AG04450 (cell line): Measurements from ENCODE around the gene SLC66A2. TPM values are rescaled to one million over a fixed set of nuclear protein-coding genes. Genes with fewer than 3 reads are reported as not detected.

Source experiments
- CTCF ChIA-PET: fragments of 300-600, 350-600 bp; formaldehyde crosslinking; extraction: SDS; loops from one replicate; lab custom pipeline; 2022; ENCODE audit warnings: antibody characterized with exemption, inconsistent platforms; lab: Charles Lee
- POLR2A ChIA-PET: fragments of 350-600 bp; formaldehyde crosslinking; extraction: SDS; loops from one replicate; lab custom pipeline; 2021; ENCODE audit warnings: antibody characterized with exemption, inconsistent platforms; lab: Yijun Ruan, JAX
- DNase-seq: peaks from one replicate; pipeline ENCODE4 v3.0.0-alpha.2; 2011; ENCODE audit warnings: low read depth, low spot score
- H3K27ac ChIP-seq: one replicate; pipeline ENCODE4 v1.5.1; 2012; ENCODE audit warnings: low read depth, low read length, control low read depth
- H3K27me3 ChIP-seq: one replicate; pipeline ENCODE4 v1.6.0; 2012; ENCODE audit warnings: low read length; ENCODE audit not compliant: control insufficient read depth, insufficient read depth
- H3K4me3 ChIP-seq: 2 replicates; pipeline ENCODE4 v1.5.1; 2011; ENCODE audit warnings: mild to moderate bottlenecking, low read depth, low read length, control low read depth
- H3K9me3 ChIP-seq: 2 replicates; pipeline ENCODE4 v1.5.1; 2012; ENCODE audit warnings: low read length; ENCODE audit not compliant: control insufficient read depth, insufficient read depth
- polyA plus RNA-seq: library from polyadenylated mRNA; depleted of rRNA; stranded (reverse); fragments of >200 nt; gene quantifications from 2 replicates; pipeline ENCODE4 v1.2.3, GENCODE V29; 2011
- TF ChIP-seq, protein P1 (sequence below): IDR thresholded peaks from 2 replicates; pipeline ENCODE4 v1.5.1; 2011; ENCODE audit warnings: low read depth, low read length, control low read depth, inconsistent platforms

SLC66A2 gene
- polyA plus RNA-seq, 1 experiment = 13.9 TPM

DNA sequence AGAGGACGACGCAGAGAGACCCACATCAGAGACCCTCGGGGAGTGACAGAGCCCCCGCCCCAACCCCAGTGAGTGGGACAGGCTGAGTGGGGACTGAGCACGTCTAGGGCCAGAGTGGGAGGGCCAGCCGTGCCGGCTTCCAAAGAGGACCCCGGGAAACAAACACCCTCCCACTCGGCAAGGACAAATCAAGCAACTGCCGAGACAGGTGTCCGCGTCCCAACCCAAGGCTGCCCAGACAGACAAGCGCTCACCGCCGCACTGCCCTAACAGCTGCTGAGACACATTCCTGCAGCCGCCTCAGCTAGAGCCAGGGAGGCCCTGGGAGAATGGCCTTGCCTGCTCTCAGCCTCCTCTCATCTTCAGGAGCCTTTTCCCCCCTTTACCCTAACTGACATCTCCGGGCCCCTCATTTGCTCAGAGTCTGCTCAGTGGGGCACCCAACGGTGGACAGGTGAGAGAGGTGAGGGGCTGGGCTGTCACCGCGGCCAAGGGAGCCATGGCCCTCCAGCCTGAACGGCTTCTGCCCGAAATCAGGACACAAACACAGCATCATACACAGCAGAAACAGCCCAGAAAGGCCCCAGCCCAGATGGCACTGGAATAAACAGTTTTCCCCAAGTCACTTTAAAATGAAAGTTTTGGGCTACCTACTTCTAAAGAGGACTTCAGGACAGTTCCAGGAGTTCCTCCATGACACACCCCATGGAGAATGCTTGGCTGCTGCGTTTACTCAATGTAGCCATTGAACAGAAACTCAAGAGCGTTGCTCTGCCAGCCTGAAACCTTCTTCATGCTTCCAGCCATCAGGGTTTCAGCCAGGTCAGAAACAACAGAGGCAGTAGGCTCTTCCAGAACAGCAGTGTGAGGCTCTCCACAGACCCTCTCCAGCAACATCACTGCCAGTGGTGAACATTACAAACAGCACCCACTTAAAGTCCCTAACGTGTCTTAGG, 23.6 kb downstream of the SLC66A2 start:
- TF ChIP-seq, protein P1, sequence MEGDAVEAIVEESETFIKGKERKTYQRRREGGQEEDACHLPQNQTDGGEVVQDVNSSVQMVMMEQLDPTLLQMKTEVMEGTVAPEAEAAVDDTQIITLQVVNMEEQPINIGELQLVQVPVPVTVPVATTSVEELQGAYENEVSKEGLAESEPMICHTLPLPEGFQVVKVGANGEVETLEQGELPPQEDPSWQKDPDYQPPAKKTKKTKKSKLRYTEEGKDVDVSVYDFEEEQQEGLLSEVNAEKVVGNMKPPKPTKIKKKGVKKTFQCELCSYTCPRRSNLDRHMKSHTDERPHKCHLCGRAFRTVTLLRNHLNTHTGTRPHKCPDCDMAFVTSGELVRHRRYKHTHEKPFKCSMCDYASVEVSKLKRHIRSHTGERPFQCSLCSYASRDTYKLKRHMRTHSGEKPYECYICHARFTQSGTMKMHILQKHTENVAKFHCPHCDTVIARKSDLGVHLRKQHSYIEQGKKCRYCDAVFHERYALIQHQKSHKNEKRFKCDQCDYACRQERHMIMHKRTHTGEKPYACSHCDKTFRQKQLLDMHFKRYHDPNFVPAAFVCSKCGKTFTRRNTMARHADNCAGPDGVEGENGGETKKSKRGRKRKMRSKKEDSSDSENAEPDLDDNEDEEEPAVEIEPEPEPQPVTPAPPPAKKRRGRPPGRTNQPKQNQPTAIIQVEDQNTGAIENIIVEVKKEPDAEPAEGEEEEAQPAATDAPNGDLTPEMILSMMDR = no peak
- no peak for DNase-seq
- Histone ChIP-seq H3K27ac (no peak overlapping the region), H3K9me3 (peaks cover 35% of the 10 kb centered on the region), H3K27me3 (no peaks in the 10 kb centered on the region), H3K4me3 (no peak overlapping the region)
- ChIA-PET POLR2A (no interaction called here), CTCF (no interaction called here)

GRCh38 chr18:79926715-79927606, 24.5 kb downstream of the SLC66A2 start:
- POLR2A ChIA-PET = no interaction called here
- H3K27ac ChIP-seq = no peak overlapping the region
- TF ChIP-seq, protein P1 = no peak
- DNase-seq = no peak
- no peaks in the 10 kb centered on the region for H3K27me3 ChIP-seq
- CTCF ChIA-PET = interaction anchor here (0.7 kb wide), 1 partner anchor 26 kb away, joined by 3 read pairs; no protein-coding TSS in a partner anchor
- peaks cover 39% of the 10 kb centered on the region for H3K9me3 ChIP-seq
- no peak overlapping the region for H3K4me3 ChIP-seq

DNA sequence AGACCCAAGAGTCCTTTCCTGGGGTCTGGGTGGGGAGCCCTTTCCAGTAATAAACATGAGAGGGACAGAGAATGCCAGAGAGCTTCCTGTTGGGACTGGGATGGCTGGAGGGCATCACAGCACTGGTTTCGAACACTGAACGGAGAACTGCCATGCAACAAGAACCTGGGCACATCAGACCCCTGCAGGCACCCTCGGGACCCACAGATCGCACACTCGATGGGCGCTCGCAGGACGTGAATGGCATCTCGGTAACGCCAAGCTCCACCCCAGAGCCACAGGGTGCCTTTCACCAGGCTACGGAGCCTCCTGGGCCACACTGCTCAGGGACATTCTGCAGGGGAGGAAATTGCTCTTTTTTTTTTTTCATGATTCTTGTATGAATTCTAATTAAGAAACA, 25.1 kb downstream of the SLC66A2 start:
- Histone ChIP-seq H3K27ac (no peak overlapping the region), H3K4me3 (no peak overlapping the region), H3K9me3 (peaks cover 39% of the 10 kb centered on the region), H3K27me3 (no peaks in the 10 kb centered on the region)
- no peak for DNase-seq
- TF ChIP-seq, protein P1 = no peak
- CTCF ChIA-PET = interaction anchor here (0.7 kb wide), 1 partner anchor 27 kb away, joined by 3 read pairs; no protein-coding TSS in a partner anchor
- POLR2A ChIA-PET = no interaction called here

- ChIA-PET CTCF (no interaction called here), POLR2A (no interaction called here)
- no peak for DNase-seq
- H3K27ac ChIP-seq = no peak overlapping the region
- no peaks in the 10 kb centered on the region for H3K27me3 ChIP-seq
- H3K9me3 ChIP-seq = peaks cover 39% of the 10 kb centered on the region
- H3K4me3 ChIP-seq = no peak overlapping the region
- TF ChIP-seq, protein P1 = no peak
Observed at GRCh38 chr18:79924814-79925731, 26.4 kb downstream of the SLC66A2 start.
